HG02571 (cell line): ENCODE data around the gene PIM3.
"Not testable (repeated sequence)": the region's sequence is repeated elsewhere in the genome, so short reads cannot be mapped to it uniquely, and the experiment has no call there.

ENCODE experiments used
- ATAC-seq: cut with Tn5 transposase; IDR thresholded peaks from one replicate; pipeline ENCODE4 v1.9.1; 2021; ENCODE audit warnings: mild to moderate bottlenecking, moderate library complexity; ENCODE audit not compliant: unreplicated experiment

The PIM3 gene

DNA sequence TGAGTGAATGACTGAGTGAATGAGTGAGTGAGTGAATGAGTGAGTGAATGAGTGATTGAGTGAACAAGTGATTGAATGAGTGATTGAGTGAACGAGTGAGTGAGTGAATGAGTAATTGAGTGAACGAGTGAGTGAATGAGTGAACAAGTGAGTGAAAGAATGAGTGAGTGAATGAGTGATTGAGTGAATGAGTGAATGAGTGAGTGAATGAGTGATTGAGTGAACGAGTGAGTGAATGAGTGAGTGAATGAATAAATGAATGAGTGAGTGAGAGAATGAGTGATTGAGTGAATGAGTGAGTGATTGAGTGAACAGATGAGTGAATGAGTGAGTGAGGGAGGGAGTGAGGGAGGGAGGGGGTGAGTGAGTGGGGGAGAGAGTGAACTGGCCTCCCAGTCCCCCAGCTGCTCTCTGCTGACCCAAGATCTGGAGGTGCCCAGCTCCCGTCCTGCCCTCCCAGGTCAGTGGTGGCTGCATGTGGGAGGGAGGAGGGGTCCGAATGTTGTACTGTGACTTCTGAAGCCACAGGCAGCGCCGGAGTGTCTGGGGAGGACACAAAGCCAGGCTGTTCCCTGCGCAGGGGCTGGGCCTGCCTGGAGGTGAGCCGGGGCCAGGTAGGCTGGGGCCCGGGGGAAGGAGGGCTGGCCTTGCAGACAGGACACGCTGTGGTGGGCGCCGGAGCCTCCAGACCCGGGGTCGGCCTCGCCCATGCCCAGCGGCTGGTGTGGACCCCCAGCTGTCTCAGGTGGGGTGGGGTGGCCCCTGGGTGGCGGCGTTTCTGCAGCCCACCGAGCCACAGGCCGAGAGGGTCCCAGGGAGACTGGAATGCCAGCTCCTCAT is 17.8 kb upstream of the PIM3 start:
- ATAC-seq, result no peak

DNA sequence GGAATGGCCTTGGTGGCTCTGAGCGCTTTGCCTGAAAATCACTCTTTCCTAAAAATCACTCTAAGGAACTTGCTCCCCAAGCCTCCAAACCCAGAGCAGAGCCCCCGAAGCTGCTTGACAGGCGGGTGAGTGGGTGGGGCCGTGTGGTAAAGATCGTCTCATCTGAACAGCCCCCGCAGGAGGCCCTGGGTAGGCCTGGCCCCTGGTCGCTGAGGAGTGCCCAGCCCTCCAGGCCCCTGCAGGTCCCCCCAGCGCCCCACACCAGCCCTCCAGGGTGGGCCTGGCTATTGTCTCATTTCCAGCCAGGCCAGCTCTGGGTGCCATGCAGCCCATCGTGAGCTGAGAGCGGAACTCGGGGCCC is 17.2 kb upstream of the PIM3 start:
- no peak for ATAC-seq

DNA sequence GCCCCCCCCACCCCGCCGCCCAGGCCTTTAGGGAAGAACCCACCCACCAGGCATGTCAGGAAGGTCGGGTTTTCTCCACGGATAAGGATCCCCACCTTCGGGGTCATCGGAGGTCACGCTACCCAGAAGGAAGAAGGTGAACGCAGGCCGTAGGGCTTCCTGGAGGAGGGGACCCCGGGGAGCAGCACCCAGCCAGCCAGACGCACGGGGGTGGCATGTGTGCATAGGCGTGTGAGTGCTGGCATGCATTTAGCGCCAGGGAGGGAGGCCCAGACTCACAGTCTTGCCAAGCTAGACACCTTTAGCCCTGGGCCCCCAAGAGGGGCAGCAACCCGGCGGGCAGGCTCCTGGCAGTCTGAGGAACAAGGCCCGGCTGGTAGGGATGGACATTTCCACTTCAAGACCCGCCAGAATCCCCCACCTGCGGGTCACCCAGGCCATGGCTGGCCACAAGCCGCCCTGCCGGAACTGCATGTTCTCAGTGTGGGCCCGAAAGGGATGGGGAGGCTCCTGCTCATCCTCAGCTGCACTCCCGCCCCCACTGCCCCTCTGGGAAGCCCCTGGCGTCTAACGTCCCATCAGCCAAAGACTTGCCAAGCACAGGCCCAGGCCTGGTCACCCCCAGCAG is 16.7 kb upstream of the PIM3 start:
- no peak for ATAC-seq

DNA sequence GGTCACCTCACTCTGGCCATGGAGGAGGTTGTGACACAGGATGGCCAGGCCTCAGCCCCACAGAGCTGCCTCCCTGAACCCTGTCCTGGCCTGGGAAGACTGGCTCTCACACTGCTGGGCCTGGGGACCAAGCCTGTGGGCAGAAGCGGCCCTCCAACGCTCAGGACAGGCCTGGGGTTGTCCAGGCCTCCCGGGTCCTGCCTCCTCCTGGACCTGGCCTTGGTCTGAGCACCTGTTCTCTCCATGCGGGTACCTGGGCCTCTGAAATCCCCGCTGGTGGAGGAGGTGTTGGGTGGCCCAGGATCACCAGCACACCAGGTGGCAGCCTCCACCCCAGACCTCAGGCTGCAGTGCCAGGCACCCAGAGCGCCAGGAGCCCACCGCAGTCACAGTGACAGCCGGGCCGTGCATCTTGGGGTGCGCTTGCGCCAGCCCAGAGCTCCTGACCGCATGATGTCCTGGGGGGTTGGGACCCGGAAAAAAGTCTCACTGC is 16.1 kb upstream of the PIM3 start:
- ATAC-seq, result no peak

DNA sequence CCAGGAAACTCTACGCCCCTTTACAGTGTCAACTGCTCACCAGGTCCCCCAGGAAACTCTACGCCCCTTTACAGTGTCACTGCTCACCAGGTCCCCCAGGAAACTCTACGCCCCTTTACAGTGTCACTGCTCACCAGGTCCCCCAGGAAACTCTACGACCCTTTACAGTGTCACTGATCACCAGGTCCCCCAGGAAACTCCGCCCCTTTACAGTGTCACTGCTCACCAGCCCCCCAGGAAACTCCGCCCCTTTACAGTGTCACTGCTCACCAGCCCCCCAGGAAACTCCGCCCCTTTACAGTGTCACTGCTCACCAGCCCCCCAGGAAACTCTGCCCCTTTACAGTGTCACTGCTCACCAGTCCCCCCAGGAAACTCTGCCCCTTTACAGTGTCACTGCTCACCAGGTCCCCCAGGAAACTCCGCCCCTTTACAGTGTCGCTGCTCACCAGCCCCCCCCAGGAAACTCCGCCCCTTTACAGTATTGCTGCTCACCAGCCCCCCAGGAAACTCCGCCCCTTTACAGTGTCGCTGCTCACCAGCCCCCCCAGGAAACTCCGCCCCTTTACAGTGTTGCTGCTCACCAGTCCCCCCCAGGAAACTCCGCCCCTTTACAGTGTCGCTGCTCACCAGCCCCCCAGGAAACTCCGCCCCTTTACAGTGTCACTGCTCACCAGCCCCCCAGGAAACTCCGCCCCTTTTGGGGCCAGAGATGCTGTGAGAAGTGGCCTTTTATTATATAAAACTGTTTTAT is 15.4 kb upstream of the PIM3 start:
- ATAC-seq, result not testable (repeated sequence)

DNA sequence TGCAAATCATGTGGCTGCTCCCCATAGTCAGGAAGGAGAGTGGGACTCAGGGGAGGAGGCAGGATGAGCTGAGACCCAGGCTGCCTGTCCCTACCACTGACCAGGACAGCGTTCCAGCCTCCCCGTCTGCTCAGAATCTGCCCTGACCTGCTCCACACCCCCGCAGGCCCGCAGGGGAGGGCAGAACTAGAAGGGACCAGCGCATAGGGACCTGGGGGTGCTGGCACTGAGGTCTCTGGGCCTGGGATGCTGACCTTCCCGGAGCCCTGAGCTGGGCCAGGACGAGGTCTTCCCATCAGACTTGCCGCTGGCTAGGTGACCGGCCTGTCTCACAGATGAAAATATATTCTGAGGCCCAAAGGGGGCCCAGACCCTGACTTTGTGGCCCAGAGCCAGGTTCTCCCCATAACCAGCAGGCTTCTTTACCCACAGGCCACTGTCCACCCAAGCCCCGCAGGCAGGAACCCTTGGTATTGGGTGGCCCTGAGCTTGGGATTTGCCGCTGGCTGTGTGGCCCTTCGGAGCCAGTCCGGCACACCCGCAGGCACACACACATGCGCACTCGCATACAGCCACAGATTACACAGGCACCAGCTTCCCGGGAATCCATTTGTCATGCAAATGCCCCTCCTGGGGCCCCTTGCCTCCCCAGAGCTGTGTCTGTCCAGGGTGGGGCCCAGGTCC is 13.8 kb upstream of the PIM3 start:
- ATAC-seq, result no peak

DNA sequence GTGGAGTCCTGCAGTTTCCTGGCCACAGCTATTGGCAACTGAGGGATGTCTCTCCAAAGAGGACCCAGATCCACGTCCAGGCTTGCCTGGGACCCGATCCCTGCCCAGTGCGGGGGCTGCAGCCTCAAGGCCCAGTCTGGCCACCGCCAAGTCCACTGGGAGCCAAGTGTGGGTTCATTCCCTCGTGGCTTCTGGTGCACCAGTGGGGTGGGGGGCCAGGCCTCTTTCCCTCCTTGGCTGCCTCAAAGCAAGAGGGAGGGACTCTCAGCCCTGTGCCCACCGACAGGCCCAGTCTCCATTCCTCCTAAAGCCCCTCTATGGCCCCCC is 13.3 kb upstream of the PIM3 start:
- no peak for ATAC-seq

DNA sequence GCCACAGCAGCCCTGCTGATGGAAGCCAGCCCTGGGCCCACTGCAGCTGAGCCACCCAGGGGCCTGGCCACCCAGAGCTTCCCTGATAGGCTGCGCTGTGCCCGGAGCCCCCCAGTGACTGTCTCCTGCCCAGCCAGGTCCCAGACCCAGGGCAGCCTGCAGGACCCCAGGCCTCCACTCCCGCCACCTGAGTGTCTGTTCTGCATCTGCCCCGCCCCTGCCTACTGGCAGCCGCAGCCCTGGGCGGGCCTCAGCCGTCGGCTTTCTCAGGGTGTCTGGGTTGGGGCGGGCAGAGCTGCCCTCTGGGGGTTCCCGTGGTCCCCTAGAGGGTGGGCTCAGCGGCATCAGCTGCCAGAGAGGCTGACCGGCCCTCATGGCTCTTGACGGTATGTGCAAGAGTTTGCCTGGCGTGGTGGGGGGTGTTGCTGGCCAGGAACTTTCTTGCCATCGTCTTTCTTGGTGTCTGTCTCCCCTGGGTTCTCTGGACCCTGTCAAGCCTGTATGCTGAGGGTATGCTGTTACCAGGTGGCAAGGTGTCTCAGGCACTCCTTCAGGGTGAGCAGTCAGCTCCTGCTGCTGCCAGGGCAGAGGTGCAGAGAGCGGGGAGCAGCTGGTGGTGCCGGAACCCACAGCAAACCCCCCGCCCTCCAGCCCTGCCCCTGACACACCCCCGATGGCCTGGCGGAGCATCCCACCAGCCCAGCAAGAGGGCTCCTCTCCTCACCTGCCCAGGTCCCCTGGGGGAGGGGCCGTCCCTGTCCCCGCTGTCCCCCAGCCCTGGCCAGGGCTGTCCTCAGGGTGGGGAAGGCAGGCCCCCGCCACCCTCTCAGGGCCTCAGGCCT is 12.2 kb upstream of the PIM3 start:
- no peak for ATAC-seq

DNA sequence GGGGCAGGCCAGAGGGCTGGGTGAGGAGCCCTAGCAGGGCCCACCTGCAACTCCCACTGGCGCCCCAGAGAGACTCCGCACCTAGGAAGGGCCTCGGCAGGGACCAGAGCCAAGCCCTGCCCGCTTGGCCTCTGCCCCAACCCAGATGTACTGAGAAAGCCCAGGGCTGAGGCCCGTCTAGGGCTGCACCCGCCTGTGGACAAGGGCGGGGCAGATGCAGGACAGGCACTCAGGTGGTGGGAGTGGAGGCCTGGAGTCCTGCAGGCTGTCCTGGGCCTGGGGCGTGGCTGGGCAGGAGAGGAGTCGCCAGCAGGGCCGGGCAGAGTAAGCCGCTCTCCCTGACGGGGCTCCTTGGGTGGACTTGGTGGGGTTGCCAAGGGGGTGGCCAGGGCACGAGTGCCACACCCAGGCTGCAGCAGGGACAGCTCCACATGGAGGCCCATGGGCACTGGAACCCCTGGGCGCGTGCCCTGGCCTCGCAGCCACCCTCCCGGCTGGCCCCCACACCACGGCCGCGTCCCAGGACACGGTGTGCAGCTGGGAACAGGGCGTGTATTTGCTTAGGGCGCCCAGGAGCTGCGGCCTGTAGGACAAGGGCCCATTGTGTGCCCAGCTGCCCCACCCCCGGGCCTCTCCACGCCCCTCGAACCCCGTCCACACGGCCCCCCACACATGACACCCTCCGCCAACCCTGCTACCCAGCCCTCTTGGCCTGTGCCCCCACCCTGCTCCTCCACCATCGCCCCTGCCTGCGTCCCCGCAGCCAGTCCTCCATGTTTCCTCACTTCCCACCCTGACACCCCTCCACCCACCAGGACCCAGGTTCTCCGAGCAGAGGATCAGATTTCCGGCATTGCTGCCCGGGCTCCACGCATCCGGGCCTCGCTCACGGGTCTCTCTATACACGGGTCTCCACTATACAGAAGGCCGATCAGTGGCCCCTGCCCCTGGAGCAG is 11.3 kb upstream of the PIM3 start:
- ATAC-seq, result no peak

DNA sequence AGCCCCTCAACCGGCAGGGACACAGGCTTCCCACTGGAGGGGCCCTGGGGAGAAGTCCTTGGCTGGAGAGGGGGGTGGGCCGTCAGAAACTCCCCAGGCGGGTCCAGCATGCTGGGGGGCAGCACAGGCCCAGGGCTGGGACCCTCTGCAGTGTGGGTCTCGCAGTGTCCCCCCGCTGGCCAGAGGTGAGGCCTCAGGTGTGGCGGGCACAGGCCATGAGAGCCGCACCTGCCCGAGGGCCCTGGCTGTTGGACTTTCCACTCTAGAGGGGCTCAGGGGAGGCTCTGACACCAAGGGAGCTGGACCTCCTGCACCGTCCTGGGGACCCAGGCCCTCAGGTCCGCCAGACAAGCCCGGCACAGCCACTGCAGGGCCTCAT is 10.7 kb upstream of the PIM3 start:
- ATAC-seq, result no peak

DNA sequence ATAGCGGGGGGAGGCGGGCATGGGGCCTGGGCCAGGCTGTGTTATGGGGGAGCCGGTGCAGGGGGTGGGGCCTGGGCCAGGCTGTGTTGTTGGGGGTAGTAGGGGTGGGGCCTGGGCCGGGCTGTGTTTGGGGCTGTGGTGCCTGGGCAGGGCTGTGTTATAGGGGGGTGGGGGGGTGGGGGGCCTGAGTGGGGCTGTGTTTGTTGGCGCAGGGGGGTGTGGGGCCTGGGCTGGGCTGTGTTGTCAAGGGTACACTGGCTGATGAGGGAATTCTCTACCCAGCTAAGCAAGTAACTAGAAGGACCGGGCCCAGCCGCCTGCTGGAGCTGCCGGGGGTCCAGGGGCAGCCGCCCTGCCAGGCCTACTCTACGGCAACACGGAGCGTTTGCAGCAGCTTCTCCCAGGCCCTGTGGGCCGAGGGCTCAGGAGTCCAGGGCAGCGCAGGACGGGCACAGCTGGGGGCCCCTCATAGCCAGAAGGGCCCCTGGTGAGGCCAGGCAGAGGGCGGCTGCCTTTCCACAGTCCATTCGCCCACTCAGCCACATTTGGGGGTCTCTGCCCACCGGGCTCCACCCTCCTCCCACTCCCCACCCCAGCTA is 10.1 kb upstream of the PIM3 start:
- no peak for ATAC-seq

DNA sequence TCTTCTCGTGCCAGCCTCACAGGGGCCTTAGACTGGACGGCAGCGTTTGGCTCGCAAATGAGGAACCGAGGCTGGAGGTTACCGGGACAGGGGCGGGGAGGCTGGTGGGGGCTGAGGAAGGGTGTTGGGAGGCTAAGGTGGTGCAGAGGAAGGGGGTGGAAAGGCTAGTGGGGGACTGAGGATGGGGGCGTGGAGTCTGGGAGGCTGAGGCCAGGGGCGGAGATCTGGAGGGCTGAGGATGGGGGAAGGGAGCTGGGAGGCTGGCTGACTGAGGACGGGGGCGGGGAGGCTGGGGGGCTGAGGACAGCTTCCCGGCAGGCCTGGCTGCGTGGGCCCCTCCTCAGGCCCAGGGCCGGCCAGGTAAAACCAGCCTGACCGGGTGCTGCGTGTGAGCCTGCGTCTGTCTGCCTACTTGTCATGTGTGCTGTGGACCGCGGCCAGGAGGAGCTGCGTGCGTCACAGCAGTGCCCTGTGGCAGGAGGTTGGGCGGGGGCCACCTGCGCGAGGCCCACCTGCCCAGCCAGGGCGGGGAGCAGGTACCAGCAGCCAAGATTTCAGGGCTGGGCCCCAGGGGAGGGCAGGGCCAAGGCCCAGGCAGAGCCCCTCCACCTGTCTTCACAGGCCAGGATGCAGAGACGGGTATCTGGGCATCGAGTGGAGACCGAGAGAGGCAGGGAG is 9.4 kb upstream of the PIM3 start:
- ATAC-seq, result no peak

DNA sequence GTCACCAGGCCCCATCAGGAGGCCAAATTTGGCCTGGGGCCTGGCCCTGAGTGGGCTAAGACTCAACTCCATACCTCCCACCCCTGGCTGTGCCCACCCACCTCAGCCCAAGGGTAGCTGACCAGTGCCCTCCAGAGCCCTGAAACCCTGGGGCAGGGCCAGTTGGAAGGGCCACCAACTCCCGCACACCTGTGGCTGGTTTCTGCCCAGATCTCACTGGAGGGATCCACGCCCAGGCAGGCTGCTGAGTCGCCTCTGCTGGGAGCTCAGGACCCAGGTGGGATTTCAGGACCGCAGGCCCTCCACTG is 8.9 kb upstream of the PIM3 start:
- no peak for ATAC-seq

DNA sequence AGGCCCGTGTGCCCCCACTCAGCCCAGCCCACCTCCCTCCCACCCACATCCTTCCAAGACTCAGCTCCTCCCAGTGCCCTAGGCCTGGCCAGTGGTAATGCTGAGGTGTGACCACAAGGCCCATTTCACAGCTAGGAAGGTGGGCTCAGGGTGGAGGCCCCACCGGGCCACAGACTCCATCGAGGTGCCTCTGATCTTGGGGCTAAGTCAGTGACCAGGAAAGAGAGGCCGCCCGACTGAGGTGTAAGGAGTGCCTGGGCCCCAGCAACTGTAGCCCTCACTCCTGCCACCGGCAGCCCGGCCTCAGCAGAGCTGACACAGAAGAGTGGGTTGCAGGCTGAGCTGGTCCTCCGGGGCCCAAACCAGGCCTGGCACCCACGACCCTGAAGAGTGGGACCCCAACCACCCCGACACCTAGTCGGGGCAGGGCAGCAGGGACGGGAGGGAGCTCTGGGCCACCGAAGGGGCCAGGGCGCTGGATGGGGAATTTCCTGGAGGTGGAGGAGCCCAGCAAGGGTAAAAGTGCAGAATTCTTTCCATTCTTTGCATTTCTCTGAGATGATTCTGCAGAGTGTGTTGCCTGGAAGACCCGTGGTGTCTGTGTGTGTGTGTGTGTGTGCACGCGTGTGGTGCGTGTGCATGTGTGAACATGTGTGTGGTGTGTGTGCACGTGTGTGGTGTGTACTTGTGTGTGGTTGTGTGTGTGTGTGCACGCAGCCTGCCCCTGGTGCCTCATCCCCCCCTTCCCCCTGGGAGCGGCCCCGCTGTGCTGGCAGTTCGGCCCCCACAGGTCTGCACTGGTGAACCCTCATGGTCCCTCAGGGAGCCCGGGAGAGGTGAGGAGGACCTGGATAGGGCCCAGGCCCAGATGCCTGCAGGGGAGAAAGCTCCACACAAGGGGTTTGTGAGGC is 8.3 kb upstream of the PIM3 start:
- ATAC-seq, result no peak

DNA sequence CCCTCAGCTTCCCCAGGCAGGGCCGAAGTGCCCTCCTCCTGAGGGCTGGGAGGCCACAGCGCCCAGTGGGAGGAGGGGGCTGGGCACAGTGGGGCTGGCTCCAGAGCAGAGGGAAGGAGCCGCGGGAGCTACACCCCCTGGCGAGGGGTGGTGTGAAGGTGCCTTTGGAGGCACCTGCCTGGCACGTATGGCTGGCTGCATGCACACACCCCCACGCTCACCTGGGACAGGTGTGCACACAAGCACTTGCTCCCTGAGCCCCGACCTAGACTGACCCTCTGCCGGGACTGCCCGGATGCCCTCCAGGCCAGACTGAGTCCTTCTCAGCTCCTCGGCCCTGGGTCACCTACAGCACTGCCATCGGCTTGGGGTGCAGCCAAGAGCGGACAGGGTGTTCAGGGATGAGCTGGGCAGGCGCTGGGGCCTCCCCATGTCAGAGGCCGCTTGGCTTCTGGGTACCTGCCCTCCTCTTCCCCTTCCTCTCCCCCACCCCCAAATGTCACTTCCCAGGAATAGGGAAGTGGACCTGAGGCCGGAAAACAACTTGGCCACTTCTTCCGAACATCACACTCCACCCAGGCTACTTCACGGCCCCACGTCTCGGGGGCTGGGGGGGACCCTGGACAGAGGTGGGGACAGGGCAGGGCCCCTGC is 7.4 kb upstream of the PIM3 start:
- no peak for ATAC-seq

DNA sequence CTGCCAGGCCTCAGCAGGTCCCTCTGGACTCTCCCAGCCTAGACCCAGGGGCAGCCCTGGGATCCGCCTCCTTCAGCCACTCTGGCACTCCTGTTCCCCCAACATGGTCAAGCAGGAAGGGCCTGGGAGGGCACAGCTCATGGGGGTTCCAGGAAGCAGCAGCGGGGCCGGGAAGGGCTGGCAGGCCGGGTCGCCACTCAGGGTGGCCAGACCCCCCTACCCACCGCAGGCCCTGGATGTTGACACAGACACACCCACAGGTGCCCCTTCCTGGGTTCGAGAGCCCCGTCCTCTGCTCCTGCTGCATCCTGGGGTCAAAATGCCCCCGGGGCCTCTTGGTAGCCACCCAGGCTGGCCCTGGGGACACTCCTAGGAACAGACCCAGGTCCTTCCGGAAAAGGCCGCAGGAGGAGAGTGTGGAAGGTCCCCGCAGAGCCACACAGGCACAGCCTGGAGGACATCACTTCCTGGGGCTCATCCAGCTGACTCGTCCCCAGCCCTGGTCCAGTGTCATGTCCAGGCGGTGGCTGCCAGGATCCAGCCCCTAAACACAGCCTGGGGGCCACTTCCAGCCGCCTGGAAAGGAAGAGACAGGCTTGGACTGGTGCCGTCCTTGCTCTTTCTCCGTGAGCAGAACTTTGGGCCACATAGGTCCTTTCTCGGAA is 6.8 kb upstream of the PIM3 start:
- no peak for ATAC-seq

DNA sequence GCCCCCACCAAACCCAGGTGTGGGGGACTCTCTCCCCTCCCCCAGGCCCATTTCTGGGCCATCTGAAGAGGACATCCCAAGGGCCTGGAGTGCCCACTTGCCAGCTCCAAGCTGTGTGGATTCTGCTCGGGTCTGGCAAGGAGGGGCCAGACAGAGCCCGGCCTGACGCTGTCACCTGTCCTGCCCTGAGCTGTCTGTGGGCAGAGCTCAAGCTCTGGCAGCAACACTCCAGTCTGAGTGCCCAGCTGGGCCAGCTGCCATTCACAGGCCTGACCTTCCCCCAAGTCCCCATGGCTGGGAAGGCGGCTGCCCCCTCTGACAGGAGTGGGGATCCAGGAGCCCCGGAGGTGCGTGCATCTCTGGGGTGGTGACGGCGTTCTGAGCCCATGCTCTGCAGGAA is 6.2 kb upstream of the PIM3 start:
- no peak for ATAC-seq
